Tibial artery (tissue), 4 donors: ENCODE measurements around the gene SETBP1.

Experiments used
- DNase-seq, 2 donors: peaks; one replicate each; pipeline ENCODE4 v3.0.0-alpha.2; 2019
- H3K27ac ChIP-seq, 2 donors: fragments of 200-600 bp; sonication (generic) in 1 of 2; 1 replicate in 1 of 2; 2 replicates in 1 of 2; pipeline ENCODE4 v1.5.1; 2018 to 2019; ENCODE audit warnings: mild to moderate bottlenecking in 1 of 2
- H3K27me3 ChIP-seq, 2 donors: fragments of 200-600 bp; sonication (generic) in 1 of 2; one replicate each; pipeline versions ENCODE4 v1.5.1 to v1.6.0; 2016 to 2019
- H3K36me3 ChIP-seq, 3 donors: fragments of 200-600 bp; sonication (generic) in 2 of 3; one replicate each; pipeline ENCODE4 v1.5.1; 2016 to 2019; ENCODE audit warnings: mild to moderate bottlenecking in 2 of 3
- H3K4me1 ChIP-seq, 4 donors: fragments of 200-600 bp; sonication (generic) in 2 of 4; 1 replicate in 3 of 4; 2 replicates in 1 of 4; pipeline ENCODE4 v1.5.1; 2016 to 2019
- H3K4me3 ChIP-seq, 2 donors: fragments of 200-600 bp; sonication (generic) in 1 of 2; 1 replicate in 1 of 2; 2 replicates in 1 of 2; pipeline ENCODE4 v1.5.1; 2018 to 2019; ENCODE audit warnings: mild to moderate bottlenecking in 2 of 2
- H3K9me3 ChIP-seq, 3 donors: fragments of 200-600 bp; sonication (generic) in 1 of 3; one replicate each; pipeline ENCODE4 v1.5.1; 2016 to 2019
- intact Hi-C: fragments of 100-400 bp; cut with DNase I; formaldehyde crosslinking; loops from one replicate; pipeline ENCODE4 v1.15.0; 2023; ENCODE audit warnings: low total_unique reads
- TF ChIP-seq, protein P1 (sequence below), 2 experiments: fragments of 200-600 bp in 1 of 2; fragments of 450-650 bp in 1 of 2; IDR thresholded peaks; one replicate each; pipeline ENCODE4 v1.5.1; 2017 to 2019; ENCODE audit warnings: antibody characterized with exemption in 2 of 2, mild to moderate bottlenecking in 1 of 2, moderate library complexity in 1 of 2

SETBP1 gene

DNA sequence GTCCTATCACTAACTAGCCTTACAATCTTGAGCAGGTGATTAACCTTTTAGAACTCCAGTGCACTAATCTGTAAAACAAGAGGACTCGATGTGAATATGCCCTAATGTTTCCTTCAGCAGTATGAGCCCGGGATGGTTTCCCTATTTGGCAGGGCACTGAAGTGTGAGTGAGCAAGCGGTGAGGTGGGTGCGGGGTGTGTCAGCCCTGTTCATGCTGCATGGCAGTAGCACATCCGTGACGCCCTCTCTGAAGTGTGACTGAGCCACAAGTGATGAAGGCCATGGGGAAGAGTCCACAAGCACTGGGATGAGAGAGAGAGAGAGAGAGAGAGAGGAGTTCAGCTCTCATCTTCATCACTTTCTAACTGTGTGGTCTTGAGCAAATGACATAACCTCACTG, 168.7 kb downstream of the SETBP1 start:
- Histone ChIP-seq H3K27me3 (no peaks in the 10 kb centered on the region), H3K9me3 (no peaks in the 10 kb centered on the region), H3K36me3 (no peaks in the 10 kb centered on the region), H3K4me1 (peaks cover 0 to 35% (median 12%) of the 10 kb centered on the region in 4 donors), H3K4me3 (no peak overlapping the region), H3K27ac (no peak overlapping the region)
- TF ChIP-seq, protein P1, sequence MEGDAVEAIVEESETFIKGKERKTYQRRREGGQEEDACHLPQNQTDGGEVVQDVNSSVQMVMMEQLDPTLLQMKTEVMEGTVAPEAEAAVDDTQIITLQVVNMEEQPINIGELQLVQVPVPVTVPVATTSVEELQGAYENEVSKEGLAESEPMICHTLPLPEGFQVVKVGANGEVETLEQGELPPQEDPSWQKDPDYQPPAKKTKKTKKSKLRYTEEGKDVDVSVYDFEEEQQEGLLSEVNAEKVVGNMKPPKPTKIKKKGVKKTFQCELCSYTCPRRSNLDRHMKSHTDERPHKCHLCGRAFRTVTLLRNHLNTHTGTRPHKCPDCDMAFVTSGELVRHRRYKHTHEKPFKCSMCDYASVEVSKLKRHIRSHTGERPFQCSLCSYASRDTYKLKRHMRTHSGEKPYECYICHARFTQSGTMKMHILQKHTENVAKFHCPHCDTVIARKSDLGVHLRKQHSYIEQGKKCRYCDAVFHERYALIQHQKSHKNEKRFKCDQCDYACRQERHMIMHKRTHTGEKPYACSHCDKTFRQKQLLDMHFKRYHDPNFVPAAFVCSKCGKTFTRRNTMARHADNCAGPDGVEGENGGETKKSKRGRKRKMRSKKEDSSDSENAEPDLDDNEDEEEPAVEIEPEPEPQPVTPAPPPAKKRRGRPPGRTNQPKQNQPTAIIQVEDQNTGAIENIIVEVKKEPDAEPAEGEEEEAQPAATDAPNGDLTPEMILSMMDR (IDR thresholded peaks at IDR 0.05) = no peak
- DNase-seq = no peak
- intact Hi-C loops = no loop called here

DNA sequence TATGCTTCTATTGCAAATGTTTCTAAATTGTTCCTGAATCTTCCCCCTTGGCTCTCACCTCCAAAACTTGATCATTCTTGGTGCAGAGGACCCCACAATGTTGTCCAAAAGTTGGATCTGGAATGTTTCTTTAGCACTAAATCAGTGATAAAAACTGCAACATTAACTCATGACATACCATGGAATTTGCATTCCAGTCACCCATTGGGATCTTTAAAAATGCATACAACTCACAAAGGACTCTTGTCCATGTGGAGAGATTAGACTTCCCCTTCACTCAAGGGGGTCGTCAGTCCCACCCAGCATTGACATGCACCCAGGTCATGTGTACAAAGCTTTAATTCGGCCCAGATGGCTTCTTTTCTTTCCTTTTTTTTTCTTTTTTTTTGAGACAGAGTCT, 169.3 kb downstream of the SETBP1 start:
- intact Hi-C loops = no loop called here
- Histone ChIP-seq H3K9me3 (no peaks in the 10 kb centered on the region), H3K27ac (no peak overlapping the region), H3K4me1 (peaks cover 0 to 33% (median 12%) of the 10 kb centered on the region in 4 donors), H3K4me3 (no peak overlapping the region), H3K36me3 (no peaks in the 10 kb centered on the region), H3K27me3 (no peaks in the 10 kb centered on the region)
- TF ChIP-seq, protein P1 (IDR thresholded peaks at IDR 0.05) = no peak
- no peak for DNase-seq

DNA sequence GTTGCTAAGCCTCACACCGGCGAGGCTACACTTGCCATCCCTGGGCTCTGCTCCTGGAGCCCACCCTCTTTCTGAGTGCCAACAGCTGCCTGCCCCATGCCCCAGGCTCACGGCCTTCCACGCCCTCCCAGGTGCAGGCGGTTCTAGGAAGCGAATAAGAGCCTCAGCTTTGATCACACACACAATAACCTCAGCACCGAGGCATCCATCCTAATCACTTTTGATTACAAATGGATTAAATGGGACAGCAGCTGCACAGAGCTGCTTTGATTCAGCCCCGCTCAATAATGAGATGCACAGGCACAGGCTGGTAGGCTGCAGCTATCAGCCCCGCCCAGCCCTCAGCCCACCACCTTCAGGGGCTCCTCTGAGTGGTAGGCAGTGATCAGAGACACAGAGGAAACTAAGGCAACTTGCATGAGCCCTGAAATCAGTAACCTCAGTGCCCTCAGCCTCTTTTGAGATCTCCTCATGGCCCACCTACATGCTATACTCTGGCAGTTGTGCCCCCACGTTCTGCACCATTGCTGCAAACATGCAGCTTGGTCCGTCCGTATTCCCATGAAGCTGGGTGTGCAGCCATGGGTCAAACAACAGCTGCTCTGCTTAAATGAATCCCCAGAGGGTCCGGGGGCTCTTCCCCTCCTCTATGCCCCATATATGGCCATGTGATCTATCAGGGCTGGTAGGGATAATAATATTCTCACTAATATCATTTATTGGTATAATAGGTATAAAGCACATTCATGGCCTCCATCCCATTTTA, 171.4 kb downstream of the SETBP1 start:
- no peaks in the 10 kb centered on the region for H3K36me3 ChIP-seq
- H3K27me3 ChIP-seq = no peaks in the 10 kb centered on the region
- TF ChIP-seq, protein P1 (IDR thresholded peaks at IDR 0.05) = no peak
- intact Hi-C loops = no loop called here
- no peaks in the 10 kb centered on the region for H3K9me3 ChIP-seq
- H3K4me1 ChIP-seq = peaks cover 0 to 45% (median 16%) of the 10 kb centered on the region in 4 donors
- no peak overlapping the region for H3K4me3 ChIP-seq
- DNase-seq = no peak
- no peak overlapping the region for H3K27ac ChIP-seq

DNA sequence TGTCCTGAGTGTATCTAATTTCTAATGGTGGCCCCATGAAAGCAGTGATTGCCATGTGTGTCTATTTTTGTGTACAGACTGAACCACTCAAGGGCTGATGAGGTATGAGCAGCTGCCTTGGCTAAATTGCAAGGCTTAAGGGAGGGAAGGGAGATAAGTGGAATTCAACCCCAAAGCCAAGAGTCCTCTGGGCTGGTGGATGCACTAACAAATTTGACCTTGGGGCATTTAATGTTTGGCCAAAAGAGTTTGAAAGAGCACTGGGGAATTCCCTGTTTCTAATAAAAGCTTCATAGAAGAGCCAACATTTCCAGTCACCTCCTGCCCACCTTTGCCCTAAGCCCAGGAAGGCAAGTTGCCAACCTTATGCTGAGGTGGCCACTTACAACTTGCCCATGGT, 172.1 kb downstream of the SETBP1 start:
- intact Hi-C loops = no loop called here
- no peak overlapping the region for H3K27ac ChIP-seq
- no peak for DNase-seq

DNA sequence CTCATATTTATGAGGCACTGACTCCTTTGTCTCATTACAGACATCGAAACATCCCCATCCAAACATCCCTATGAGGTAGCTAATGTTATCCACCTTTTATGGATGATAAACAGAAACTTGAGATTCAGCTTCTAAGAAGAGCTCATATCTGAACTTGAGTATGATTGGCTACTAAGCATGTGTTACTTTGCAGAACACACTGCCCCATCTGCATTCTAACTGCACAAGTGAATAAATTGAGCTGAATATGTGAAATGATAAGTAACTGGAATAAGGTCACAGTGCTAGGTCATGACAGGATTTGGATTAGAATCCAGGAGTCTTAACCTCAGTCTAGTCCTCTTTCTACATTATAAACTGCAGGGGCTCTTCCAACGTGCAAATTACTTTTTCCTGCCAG, 172.7 kb downstream of the SETBP1 start:
- H3K27ac ChIP-seq = no peak overlapping the region
- H3K27me3 ChIP-seq = no peaks in the 10 kb centered on the region
- H3K4me1 ChIP-seq = peaks cover 0 to 49% (median 13%) of the 10 kb centered on the region in 4 donors
- no peaks in the 10 kb centered on the region for H3K9me3 ChIP-seq
- TF ChIP-seq, protein P1 (IDR thresholded peaks at IDR 0.05) = no peak
- H3K36me3 ChIP-seq = no peaks in the 10 kb centered on the region
- DNase-seq = no peak
- H3K4me3 ChIP-seq = no peak overlapping the region
- intact Hi-C loops = no loop called here

More for the DNA sequence above, 172.1 kb downstream of the SETBP1 start:
- Histone ChIP-seq H3K27me3 (no peaks in the 10 kb centered on the region), H3K9me3 (no peaks in the 10 kb centered on the region), H3K4me1 (peaks cover 0 to 47% (median 14%) of the 10 kb centered on the region in 4 donors), H3K36me3 (no peaks in the 10 kb centered on the region), H3K4me3 (no peak overlapping the region)
- TF ChIP-seq, protein P1 (IDR thresholded peaks at IDR 0.05) = no peak
